HCT116 (cell line): ENCODE data around the gene PTGR2. TPM values are rescaled to one million over a fixed set of nuclear protein-coding genes. Genes with fewer than 3 reads are reported as not detected.

Source experiments
- ATAC-seq: fragments of 200-7000 bp; cut with Tn5 transposase; 2 replicates; pipeline ENCODE4 v1.9.1; 2020; ENCODE audit warnings: mild to moderate bottlenecking, moderate library complexity
- BruUV-seq: library from RNA; stranded (reverse); fragments of 400-500 nt; replicated peaks from 2 replicates; lab custom pipeline; 2021; lab: Mats Ljungman, UMichigan
- CTCF ChIA-PET: fragments of 300-600 bp; sonication (Branson Sonifier 250); formaldehyde crosslinking; loops from one replicate; lab custom pipeline; 2021; ENCODE audit warnings: antibody characterized with exemption; lab: Charles Lee
- POLR2A ChIA-PET: fragments of 300-600, 350-600 bp; sonication (Branson Sonifier 250); formaldehyde crosslinking; loops from one replicate; lab custom pipeline; 2021; ENCODE audit warnings: antibody characterized with exemption; lab: Charles Lee
- RAD21 ChIA-PET, 2 experiments: fragments of 300-600 bp; sonication (Branson Sonifier 250); formaldehyde crosslinking; loops; one replicate each; lab custom pipeline; 2023; ENCODE audit warnings: low total read pairs in 2 of 2; ENCODE audit not compliant: uncharacterized antibody in 2 of 2, unreplicated experiment in 2 of 2, low non-redundant PET in 1 of 2; lab: Charles Lee
- DNase-seq: peaks from one replicate; pipeline ENCODE4 v3.0.0-alpha.2; 2010; ENCODE audit warnings: low read depth, low spot score
- H2AFZ ChIP-seq: fragments of 200-600 bp; shearing (Covaris generic), sonication (generic); 2 replicates; pipeline ENCODE4 v1.6.1; 2017; ENCODE audit warnings: low read depth, mixed run types, mixed read lengths, antibody characterized with exemption, low read length; ENCODE audit not compliant: poor library complexity, severe bottlenecking
- H3K27ac ChIP-seq: 2 replicates; pipeline ENCODE4 v1.5.1; 2012; ENCODE audit warnings: low read depth, low read length
- H3K27me3 ChIP-seq: fragments of 200-600 bp; sonication (generic); 2 replicates; pipeline ENCODE4 v1.6.1; 2016; ENCODE audit warnings: mixed run types, low read length, mixed read lengths; ENCODE audit not compliant: insufficient read depth
- H3K36me3 ChIP-seq, 2 experiments: fragments of 200-500 bp in 1 of 2; fragments of 200-600 bp in 1 of 2; sonication (Bioruptor generic) in 1 of 2; sonication (generic) in 1 of 2; 2 replicates each; pipeline versions ENCODE4 v1.5.1 to v1.6.1; 2014 to 2016; ENCODE audit warnings: low read length in 2 of 2, inconsistent platforms in 1 of 2, mixed read lengths in 1 of 2, mixed run types in 1 of 2; ENCODE audit not compliant: insufficient read depth in 2 of 2, control insufficient read depth in 1 of 2
- H3K4me1 ChIP-seq, 2 experiments: fragments of 200-600 bp in 1 of 2; sonication (generic) in 1 of 2; 2 replicates each; pipeline versions ENCODE4 v1.5.1 to v1.6.1; 2012 to 2017; ENCODE audit warnings: low read length in 2 of 2, inconsistent platforms in 1 of 2, mild to moderate bottlenecking in 1 of 2, mixed read lengths in 1 of 2, mixed run types in 1 of 2, moderate library complexity in 1 of 2; ENCODE audit not compliant: insufficient read depth in 2 of 2, control insufficient read depth in 1 of 2
- H3K4me2 ChIP-seq: fragments of 200-600 bp; sonication (generic); 2 replicates; pipeline ENCODE4 v1.6.1; 2017; ENCODE audit warnings: mixed run types, low read length, mixed read lengths
- H3K4me3 ChIP-seq, 2 experiments: fragments of 200-600 bp in 1 of 2; sonication (generic) in 1 of 2; replicated peaks in 1 of 2; 2 replicates each; pipeline ENCODE4 v1.5.1; 2011 to 2016; ENCODE audit warnings: low read length in 2 of 2, control low read depth in 1 of 2, low read depth in 1 of 2, mild to moderate bottlenecking in 1 of 2, mixed read lengths in 1 of 2, mixed run types in 1 of 2
- H3K79me2 ChIP-seq: fragments of 200-600 bp; sonication (generic); 2 replicates; pipeline ENCODE4 v1.6.1; 2017; ENCODE audit warnings: mild to moderate bottlenecking, mixed run types, low read length, moderate library complexity, mixed read lengths; ENCODE audit not compliant: insufficient read depth
- H3K9ac ChIP-seq: fragments of 200-600 bp; sonication (generic); 2 replicates; pipeline ENCODE4 v1.6.1; 2016; ENCODE audit warnings: low read length, mixed read lengths
- H3K9me2 ChIP-seq: fragments of 200-600 bp; sonication (generic), shearing (Covaris generic); 2 replicates; pipeline ENCODE4 v1.6.1; 2017; ENCODE audit warnings: mixed run types, mild to moderate bottlenecking, moderate library complexity; ENCODE audit not compliant: insufficient read depth
- H3K9me3 ChIP-seq, 2 experiments: fragments of 200-500 bp in 1 of 2; fragments of 200-600 bp in 1 of 2; sonication (Bioruptor generic) in 1 of 2; sonication (generic) in 1 of 2; 2 replicates each; pipeline ENCODE4 v1.6.1; 2014 to 2017; ENCODE audit warnings: low read length in 2 of 2, mixed read lengths in 2 of 2, inconsistent platforms in 1 of 2, low read depth in 1 of 2, mild to moderate bottlenecking in 1 of 2, mixed run types in 1 of 2, moderate library complexity in 1 of 2; ENCODE audit not compliant: control insufficient read depth in 1 of 2, insufficient read depth in 1 of 2
- H4K20me1 ChIP-seq: fragments of 200-600 bp; sonication (generic), shearing (Covaris generic); 2 replicates; pipeline ENCODE4 v1.6.1; 2017; ENCODE audit warnings: mixed run types, mild to moderate bottlenecking, moderate library complexity; ENCODE audit not compliant: insufficient read depth
- CBX3 ChIP-seq: IDR thresholded peaks from 2 replicates; pipeline ENCODE4 v1.6.1; 2012; ENCODE audit warnings: low read depth
- CEBPB ChIP-seq: IDR thresholded peaks from 2 replicates; pipeline ENCODE4 v1.6.1; 2012; ENCODE audit warnings: low read depth
- ELF1 ChIP-seq: IDR thresholded peaks from 2 replicates; pipeline ENCODE4 v1.6.1; 2012; ENCODE audit warnings: low read depth, borderline replicate concordance
- EZH2 ChIP-seq: fragments of 200-600 bp; sonication (generic); IDR thresholded peaks from 2 replicates; pipeline ENCODE4 v1.6.1; 2017; ENCODE audit warnings: antibody characterized with exemption, mixed run types
- EZH2phosphoT487 ChIP-seq: fragments of 200-600 bp; IDR thresholded peaks from 2 replicates; pipeline ENCODE4 v1.6.1; 2018; ENCODE audit warnings: antibody characterized with exemption, borderline replicate concordance
- POLR2A ChIP-seq: IDR thresholded peaks from 2 replicates; pipeline ENCODE4 v1.7.0; 2011; ENCODE audit warnings: borderline replicate concordance; ENCODE audit not compliant: insufficient read depth, insufficient read length; ENCODE audit errors: extremely low read depth
- SIN3A ChIP-seq: IDR thresholded peaks from 2 replicates; pipeline ENCODE4 v1.6.1; 2012; ENCODE audit warnings: low read depth
- SP1 ChIP-seq: IDR thresholded peaks from 2 replicates; pipeline ENCODE4 v1.6.1; 2012; ENCODE audit warnings: low read depth
- SRF ChIP-seq: IDR thresholded peaks from 2 replicates; pipeline ENCODE4 v1.6.1; 2012; ENCODE audit warnings: low read depth
- ZFX ChIP-seq: fragments of 450-650 bp; IDR thresholded peaks from 2 replicates; pipeline ENCODE4 v1.6.1; 2017
- intact Hi-C: fragments of 100-400 bp; cut with micrococcal nuclease; formaldehyde crosslinking; loops from 2 replicates; pipeline ENCODE4 v1.10.0; 2022
- total RNA-seq: library from RNA; stranded (reverse); gene quantifications from one replicate; pipeline ENCODE4 v1.2.1, GENCODE V29; 2021; ENCODE audit not compliant: unreplicated experiment
- TF ChIP-seq, protein P1 (sequence below): IDR thresholded peaks from 2 replicates; pipeline ENCODE4 v1.6.1; 2012; ENCODE audit warnings: low read depth
- TF ChIP-seq, protein P2 (sequence below): IDR thresholded peaks from 2 replicates; pipeline ENCODE4 v1.6.1; 2011; ENCODE audit warnings: mild to moderate bottlenecking, low read length, moderate library complexity; ENCODE audit not compliant: insufficient replicate concordance; ENCODE audit errors: extremely low read depth
- TF ChIP-seq, protein P3 (sequence below), 3 experiments: fragments of 200-600 bp in 1 of 3; sonication (generic) in 1 of 3; IDR thresholded peaks in 2 of 3; conservative IDR thresholded peaks in 1 of 3; 2 replicates each; pipeline ENCODE4 v1.5.1; 2012 to 2017; ENCODE audit warnings: low read depth in 2 of 3, low read length in 2 of 3, antibody characterized with exemption in 1 of 3, borderline replicate concordance in 1 of 3, control low read depth in 1 of 3, mild to moderate bottlenecking in 1 of 3, mixed read lengths in 1 of 3, mixed run types in 1 of 3, moderate library complexity in 1 of 3; ENCODE audit not compliant: insufficient read depth in 1 of 3
- TF ChIP-seq, protein P4 (sequence below): IDR thresholded peaks from 2 replicates; pipeline ENCODE4 v1.6.1; 2012

The PTGR2 gene
- total RNA-seq, 1 experiment from 2014 or later, result 22.1 TPM

DNA sequence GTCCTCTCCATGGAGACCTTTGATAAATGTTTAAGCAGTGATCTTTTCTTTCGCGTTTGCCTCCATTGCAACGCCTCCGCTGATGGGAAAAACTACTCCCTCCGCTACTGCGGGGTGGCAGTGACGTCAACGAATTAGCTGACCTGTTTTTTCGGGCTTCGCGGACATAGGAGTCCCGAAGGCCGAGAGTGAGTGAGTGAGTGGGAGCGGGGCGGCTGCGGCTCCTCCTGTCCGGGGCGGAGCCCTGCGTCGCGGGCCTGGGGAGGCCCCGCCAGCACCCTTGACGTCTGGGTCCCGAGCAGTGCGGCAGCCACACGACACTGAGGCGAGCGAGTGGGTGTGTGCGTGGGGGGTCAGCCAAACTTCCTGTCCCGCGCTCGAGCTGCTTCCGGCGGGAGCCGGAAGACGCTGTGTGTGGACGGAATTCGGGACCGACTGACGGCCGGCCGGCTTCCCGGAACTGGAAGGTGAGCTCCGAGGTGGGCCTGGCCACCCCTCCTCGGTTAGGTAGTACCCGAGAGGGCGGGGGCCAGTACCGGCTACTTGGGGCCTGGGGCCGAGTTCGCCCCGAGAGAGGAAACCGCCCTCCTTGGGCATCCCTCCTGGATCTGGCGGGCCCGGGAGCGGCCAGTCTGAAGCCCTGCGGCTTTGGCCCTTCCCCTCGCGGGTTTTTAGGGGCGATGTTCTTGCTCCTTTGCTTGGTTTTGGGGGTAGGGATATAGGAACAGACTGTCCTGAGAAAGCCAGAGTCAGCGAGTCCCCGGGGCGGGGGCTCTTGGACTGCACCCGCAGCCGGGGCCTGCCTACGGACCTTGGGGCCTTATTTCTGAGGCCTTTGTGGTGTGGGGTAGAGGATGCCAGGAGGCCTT lies 35.1 kb downstream of the PTGR2 start, which contains the start of gene ZNF410 (continued):
- TF ChIP-seq EZH2, result no peak
- peak; percentile 84; the same call in 1 of the 2 replicates for TF ChIP-seq CBX3
- TF ChIP-seq EZH2phosphoT487, result no peak
- TF ChIP-seq SP1, result peak; percentile 54
- TF ChIP-seq SRF, result peak; percentile 2; the same call in 1 of the 2 replicates
- peak; percentile 97 for TF ChIP-seq ZFX

DNA sequence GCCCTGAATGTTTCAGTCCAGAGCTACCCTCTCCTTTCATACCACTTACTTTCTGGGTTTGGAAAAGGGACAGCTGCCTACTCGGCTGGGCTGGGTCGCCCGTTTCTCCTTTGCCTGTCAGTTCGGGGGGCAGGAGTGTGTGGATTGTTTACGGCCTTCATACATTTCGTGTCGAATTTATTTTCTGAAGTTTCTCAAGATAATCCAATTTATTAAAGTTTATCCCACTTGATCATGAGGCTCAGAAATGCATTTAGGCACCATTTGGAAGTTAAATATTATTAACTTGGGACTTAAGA lies 35.6 kb downstream of the PTGR2 start:
- no peaks in the 10 kb centered on the region for H4K20me1 ChIP-seq
- H3K4me2 ChIP-seq, result peak overlapping the region; percentile 82
- intact Hi-C loops, result no loop called here
- H2AFZ ChIP-seq, result no peak overlapping the region
- ATAC-seq (no peak), DNase-seq (no peak)
- H3K79me2 ChIP-seq, result peaks cover 55% of the 10 kb centered on the region
- POLR2A ChIA-PET, result interaction anchor here (1.0 kb wide), 1 partner anchor 35 kb away, joined by 3 read pairs; the partner anchor contains the start of gene PTGR2
- CTCF ChIA-PET, result interaction anchor here (2.1 kb wide), 1 partner anchor 158 kb away, joined by 9 read pairs; no protein-coding TSS in a partner anchor
- H3K27me3 ChIP-seq, result no peaks in the 10 kb centered on the region
- no peaks in the 10 kb centered on the region for H3K9me3 ChIP-seq
- H3K4me3 ChIP-seq, result peak overlapping the region; percentile 97 to 98
- H3K9me2 ChIP-seq, result no peaks in the 10 kb centered on the region
- peak overlapping the region; percentile 83 for H3K27ac ChIP-seq
- H3K4me1 ChIP-seq, result peaks cover 9 to 27% of the 10 kb centered on the region in 2 experiments
- TF ChIP-seq CEBPB (no peak), ELF1 (no peak), POLR2A (no peak), CBX3 (no peak), EZH2 (no peak), SIN3A (no peak)
- TF ChIP-seq, protein P1, sequence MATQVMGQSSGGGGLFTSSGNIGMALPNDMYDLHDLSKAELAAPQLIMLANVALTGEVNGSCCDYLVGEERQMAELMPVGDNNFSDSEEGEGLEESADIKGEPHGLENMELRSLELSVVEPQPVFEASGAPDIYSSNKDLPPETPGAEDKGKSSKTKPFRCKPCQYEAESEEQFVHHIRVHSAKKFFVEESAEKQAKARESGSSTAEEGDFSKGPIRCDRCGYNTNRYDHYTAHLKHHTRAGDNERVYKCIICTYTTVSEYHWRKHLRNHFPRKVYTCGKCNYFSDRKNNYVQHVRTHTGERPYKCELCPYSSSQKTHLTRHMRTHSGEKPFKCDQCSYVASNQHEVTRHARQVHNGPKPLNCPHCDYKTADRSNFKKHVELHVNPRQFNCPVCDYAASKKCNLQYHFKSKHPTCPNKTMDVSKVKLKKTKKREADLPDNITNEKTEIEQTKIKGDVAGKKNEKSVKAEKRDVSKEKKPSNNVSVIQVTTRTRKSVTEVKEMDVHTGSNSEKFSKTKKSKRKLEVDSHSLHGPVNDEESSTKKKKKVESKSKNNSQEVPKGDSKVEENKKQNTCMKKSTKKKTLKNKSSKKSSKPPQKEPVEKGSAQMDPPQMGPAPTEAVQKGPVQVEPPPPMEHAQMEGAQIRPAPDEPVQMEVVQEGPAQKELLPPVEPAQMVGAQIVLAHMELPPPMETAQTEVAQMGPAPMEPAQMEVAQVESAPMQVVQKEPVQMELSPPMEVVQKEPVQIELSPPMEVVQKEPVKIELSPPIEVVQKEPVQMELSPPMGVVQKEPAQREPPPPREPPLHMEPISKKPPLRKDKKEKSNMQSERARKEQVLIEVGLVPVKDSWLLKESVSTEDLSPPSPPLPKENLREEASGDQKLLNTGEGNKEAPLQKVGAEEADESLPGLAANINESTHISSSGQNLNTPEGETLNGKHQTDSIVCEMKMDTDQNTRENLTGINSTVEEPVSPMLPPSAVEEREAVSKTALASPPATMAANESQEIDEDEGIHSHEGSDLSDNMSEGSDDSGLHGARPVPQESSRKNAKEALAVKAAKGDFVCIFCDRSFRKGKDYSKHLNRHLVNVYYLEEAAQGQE, result no peak
- TF ChIP-seq, protein P2, sequence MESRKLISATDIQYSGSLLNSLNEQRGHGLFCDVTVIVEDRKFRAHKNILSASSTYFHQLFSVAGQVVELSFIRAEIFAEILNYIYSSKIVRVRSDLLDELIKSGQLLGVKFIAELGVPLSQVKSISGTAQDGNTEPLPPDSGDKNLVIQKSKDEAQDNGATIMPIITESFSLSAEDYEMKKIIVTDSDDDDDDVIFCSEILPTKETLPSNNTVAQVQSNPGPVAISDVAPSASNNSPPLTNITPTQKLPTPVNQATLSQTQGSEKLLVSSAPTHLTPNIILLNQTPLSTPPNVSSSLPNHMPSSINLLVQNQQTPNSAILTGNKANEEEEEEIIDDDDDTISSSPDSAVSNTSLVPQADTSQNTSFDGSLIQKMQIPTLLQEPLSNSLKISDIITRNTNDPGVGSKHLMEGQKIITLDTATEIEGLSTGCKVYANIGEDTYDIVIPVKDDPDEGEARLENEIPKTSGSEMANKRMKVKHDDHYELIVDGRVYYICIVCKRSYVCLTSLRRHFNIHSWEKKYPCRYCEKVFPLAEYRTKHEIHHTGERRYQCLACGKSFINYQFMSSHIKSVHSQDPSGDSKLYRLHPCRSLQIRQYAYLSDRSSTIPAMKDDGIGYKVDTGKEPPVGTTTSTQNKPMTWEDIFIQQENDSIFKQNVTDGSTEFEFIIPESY, result no peak
- TF ChIP-seq, protein P3, sequence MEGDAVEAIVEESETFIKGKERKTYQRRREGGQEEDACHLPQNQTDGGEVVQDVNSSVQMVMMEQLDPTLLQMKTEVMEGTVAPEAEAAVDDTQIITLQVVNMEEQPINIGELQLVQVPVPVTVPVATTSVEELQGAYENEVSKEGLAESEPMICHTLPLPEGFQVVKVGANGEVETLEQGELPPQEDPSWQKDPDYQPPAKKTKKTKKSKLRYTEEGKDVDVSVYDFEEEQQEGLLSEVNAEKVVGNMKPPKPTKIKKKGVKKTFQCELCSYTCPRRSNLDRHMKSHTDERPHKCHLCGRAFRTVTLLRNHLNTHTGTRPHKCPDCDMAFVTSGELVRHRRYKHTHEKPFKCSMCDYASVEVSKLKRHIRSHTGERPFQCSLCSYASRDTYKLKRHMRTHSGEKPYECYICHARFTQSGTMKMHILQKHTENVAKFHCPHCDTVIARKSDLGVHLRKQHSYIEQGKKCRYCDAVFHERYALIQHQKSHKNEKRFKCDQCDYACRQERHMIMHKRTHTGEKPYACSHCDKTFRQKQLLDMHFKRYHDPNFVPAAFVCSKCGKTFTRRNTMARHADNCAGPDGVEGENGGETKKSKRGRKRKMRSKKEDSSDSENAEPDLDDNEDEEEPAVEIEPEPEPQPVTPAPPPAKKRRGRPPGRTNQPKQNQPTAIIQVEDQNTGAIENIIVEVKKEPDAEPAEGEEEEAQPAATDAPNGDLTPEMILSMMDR (IDR thresholded peaks at IDR 0.05 in 2 of 3, conservative IDR thresholded peaks at IDR 0.05 in 1 of 3; ENCODE audit: borderline replicate concordance in 1 of 3, insufficient read depth in 1 of 3, low read depth in 2 of 3, low read length in 2 of 3), result no peak
- TF ChIP-seq, protein P4, sequence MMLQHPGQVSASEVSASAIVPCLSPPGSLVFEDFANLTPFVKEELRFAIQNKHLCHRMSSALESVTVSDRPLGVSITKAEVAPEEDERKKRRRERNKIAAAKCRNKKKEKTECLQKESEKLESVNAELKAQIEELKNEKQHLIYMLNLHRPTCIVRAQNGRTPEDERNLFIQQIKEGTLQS, result no peak
- peak overlapping the region; percentile 93 for H3K9ac ChIP-seq
- H3K36me3 ChIP-seq, result peaks cover 2 to 4% of the 10 kb centered on the region in 2 experiments; a peak in 1 of 4 replicates
- BruUV-seq, result no TSS peak
- RAD21 ChIA-PET, result no interaction called here
